ENCODE data around the gene MEGF11. TPM values are rescaled to one million over a fixed set of nuclear protein-coding genes. Genes with fewer than 3 reads are reported as not detected.
"Not testable (repeated sequence)": the region's sequence is repeated elsewhere in the genome, so short reads cannot be mapped to it uniquely, and the experiment has no call there.

The MEGF11 gene
- total RNA-seq, 6 experiments from 2014 or later, result not detected

- no peaks in the 10 kb centered on the region for H3K27me3 ChIP-seq
- no peaks in the 10 kb centered on the region for H3K4me1 ChIP-seq
- no peaks in the 10 kb centered on the region for H3K9me3 ChIP-seq
- no peak for DNase-seq
- TF ChIP-seq CTCF (IDR thresholded peaks at IDR 0.05), result no peak
- TF ChIP-seq POLR2A (IDR thresholded peaks at IDR 0.05), result no peak
- H3K36me3 ChIP-seq, result no peaks in the 10 kb centered on the region
- intact Hi-C loops (cut with DNase I), result no loop called here
- H3K27ac ChIP-seq, result no peak overlapping the region
- H3K4me3 ChIP-seq, result no peak overlapping the region
- ATAC-seq, result no peak
These were observed 245.8 kb downstream of the MEGF11 start for GRCh38 chr15:66007663-66008262.

- no peak overlapping the region for H3K4me3 ChIP-seq
- WGBS (ENCODE audit: insufficient coverage, low coverage, low lambda C conversion rate, missing lambda C conversion rate), result 34% methylated on average over 7 of the region's 7 CpGs
- intact Hi-C loops (cut with DNase I), result no loop called here
- H3K27ac ChIP-seq, result no peak overlapping the region
- DNase-seq (no peak), ATAC-seq (no peak)
- H3K36me3 ChIP-seq, result no peaks in the 10 kb centered on the region
- no peaks in the 10 kb centered on the region for H3K9me3 ChIP-seq
- no peaks in the 10 kb centered on the region for H3K27me3 ChIP-seq
- TF ChIP-seq POLR2A (IDR thresholded peaks at IDR 0.05), result no peak
- TF ChIP-seq CTCF (IDR thresholded peaks at IDR 0.05), result no peak
- no peaks in the 10 kb centered on the region for H3K4me1 ChIP-seq
These were observed 246.6 kb downstream of the MEGF11 start for GRCh38 chr15:66006986-66007385.

- intact Hi-C loops (cut with DNase I), result no loop called here
- Histone ChIP-seq H3K9me3 (no peaks in the 10 kb centered on the region), H3K36me3 (no peaks in the 10 kb centered on the region), H3K4me1 (no peaks in the 10 kb centered on the region), H3K4me3 (no peak overlapping the region), H3K27ac (no peak overlapping the region), H3K27me3 (no peaks in the 10 kb centered on the region)
- DNase-seq (no peak), ATAC-seq (peak in 1 of 4 donors; percentile 38)
- TF ChIP-seq POLR2A (IDR thresholded peaks at IDR 0.05) (no peak), CTCF (IDR thresholded peaks at IDR 0.05) (no peak)
- 16% methylated on average over 5 of the region's 6 CpGs for WGBS (ENCODE audit: insufficient coverage, low coverage, low lambda C conversion rate, missing lambda C conversion rate)
These were observed 248.8 kb downstream of the MEGF11 start for GRCh38 chr15:66004618-66005262.

- H3K27me3 ChIP-seq; H3K4me1 ChIP-seq; intact Hi-C loops (cut with DNase I); H3K9me3 ChIP-seq; H3K27ac ChIP-seq; DNase-seq; H3K36me3 ChIP-seq; ATAC-seq; H3K4me3 ChIP-seq: not testable (repeated sequence)
- WGBS (ENCODE audit: insufficient coverage, low coverage, low lambda C conversion rate, missing lambda C conversion rate), result 90% methylated on average over 2 of the region's 4 CpGs
These were observed 250.4 kb downstream of the MEGF11 start for GRCh38 chr15:66003129-66003528.

- H3K9me3 ChIP-seq, result no peaks in the 10 kb centered on the region
- H3K4me1 ChIP-seq, result no peaks in the 10 kb centered on the region
- intact Hi-C loops (cut with DNase I), result no loop called here
- ATAC-seq (no peak), DNase-seq (no peak)
- no peak overlapping the region for H3K27ac ChIP-seq
- 29% methylated on average over 6 of the region's 8 CpGs for WGBS (ENCODE audit: insufficient coverage, low coverage, low lambda C conversion rate, missing lambda C conversion rate)
- TF ChIP-seq CTCF (IDR thresholded peaks at IDR 0.05) (no peak), POLR2A (IDR thresholded peaks at IDR 0.05) (no peak)
- no peak overlapping the region for H3K4me3 ChIP-seq
- no peaks in the 10 kb centered on the region for H3K27me3 ChIP-seq
- H3K36me3 ChIP-seq, result no peaks in the 10 kb centered on the region
These were observed 251.7 kb downstream of the MEGF11 start for GRCh38 chr15:66001717-66002426.

Data from right lobe of liver (tissue), 6 donors.